ENCODE measurements around the gene STK32A. TPM values are rescaled to one million over a fixed set of nuclear protein-coding genes. Genes with fewer than 3 reads are reported as not detected.

Gene STK32A
- total RNA-seq, 4 donors from 2014 or later = 0.04 to 1.7 (median 0.80) TPM

DNA sequence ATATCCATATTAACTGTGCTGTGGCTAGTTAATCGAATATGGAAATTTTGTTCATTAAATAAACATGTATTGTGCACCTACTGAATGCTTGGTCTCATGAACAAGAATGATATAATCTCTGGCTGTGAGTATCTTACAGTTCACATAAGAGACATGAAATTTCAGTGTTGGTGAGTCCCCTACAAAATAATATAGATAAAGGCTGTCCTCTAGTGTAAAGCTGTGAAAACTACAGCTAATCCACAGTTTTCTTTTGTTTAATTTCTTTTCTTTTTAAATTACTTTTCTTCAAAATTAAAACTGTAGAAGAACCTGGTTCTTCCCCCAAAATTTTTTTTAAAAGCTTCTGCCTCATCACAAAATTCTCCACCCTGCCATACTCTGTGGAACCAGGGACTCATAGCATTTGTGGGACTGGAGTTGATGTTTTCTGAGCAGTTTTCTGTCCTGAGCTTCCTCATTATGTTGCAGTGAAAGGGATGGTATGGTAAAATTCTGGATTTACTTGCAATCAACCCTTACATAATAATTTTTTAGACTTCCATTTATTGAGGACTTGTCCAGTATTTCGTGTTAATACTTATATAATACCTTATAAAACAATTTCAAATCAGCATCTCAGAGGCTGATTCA, 135.0 kb downstream of the STK32A start:
- in situ Hi-C loops (cut with MboI; ENCODE audit: low sequenced_read_pairs in 4 of 4) (loop anchor here in 1 of 4 donors (10.0 kb wide), 1 partner anchor 155 kb away; no protein-coding TSS in a partner anchor), intact Hi-C loops (cut with DNase I; ENCODE audit: low total_unique reads) (loop anchor here (2.0 kb wide), 1 partner anchor 145 kb away; no protein-coding TSS in a partner anchor)
- DNase-seq (no peak), ATAC-seq (no peak)
- Histone ChIP-seq H3K4me1 (no peaks in the 10 kb centered on the region), H3K27ac (no peak overlapping the region), H3K4me3 (no peak overlapping the region), H3K27me3 (no peaks in the 10 kb centered on the region), H3K36me3 (no peaks in the 10 kb centered on the region), H3K9me3 (no peaks in the 10 kb centered on the region)
- TF ChIP-seq, protein P1, sequence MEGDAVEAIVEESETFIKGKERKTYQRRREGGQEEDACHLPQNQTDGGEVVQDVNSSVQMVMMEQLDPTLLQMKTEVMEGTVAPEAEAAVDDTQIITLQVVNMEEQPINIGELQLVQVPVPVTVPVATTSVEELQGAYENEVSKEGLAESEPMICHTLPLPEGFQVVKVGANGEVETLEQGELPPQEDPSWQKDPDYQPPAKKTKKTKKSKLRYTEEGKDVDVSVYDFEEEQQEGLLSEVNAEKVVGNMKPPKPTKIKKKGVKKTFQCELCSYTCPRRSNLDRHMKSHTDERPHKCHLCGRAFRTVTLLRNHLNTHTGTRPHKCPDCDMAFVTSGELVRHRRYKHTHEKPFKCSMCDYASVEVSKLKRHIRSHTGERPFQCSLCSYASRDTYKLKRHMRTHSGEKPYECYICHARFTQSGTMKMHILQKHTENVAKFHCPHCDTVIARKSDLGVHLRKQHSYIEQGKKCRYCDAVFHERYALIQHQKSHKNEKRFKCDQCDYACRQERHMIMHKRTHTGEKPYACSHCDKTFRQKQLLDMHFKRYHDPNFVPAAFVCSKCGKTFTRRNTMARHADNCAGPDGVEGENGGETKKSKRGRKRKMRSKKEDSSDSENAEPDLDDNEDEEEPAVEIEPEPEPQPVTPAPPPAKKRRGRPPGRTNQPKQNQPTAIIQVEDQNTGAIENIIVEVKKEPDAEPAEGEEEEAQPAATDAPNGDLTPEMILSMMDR (IDR thresholded peaks at IDR 0.05 in 4 of 5, conservative IDR thresholded peaks at IDR 0.05 in 1 of 5) = peak in 2 of 5 experiments; percentile 23 to 40
- no peak for TF ChIP-seq POLR2A (IDR thresholded peaks at IDR 0.05)

DNA sequence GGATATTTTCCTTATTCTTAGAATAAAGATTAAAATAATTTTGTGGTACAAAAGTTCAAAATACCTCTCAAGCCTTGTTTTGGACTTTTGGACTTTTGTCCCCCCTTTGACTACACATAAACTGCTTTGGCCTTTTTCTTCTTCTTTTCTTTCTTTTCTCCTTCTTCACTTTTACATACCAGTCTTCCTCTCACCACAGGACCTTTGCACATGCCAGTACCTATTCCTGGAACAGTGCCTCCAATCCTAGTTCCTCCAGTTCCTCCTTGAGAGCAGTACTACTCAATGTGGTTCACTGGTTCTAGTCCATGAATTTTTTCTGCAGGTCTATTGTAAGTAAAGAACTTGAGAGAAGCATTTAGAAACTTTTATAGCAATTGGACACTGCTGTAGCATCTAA, 136.5 kb downstream of the STK32A start:
- Histone ChIP-seq H3K27ac (no peak overlapping the region), H3K36me3 (no peaks in the 10 kb centered on the region), H3K27me3 (no peaks in the 10 kb centered on the region), H3K9me3 (no peaks in the 10 kb centered on the region), H3K4me1 (no peaks in the 10 kb centered on the region), H3K4me3 (no peak overlapping the region)
- intact Hi-C loops (cut with DNase I; ENCODE audit: low total_unique reads) (no loop called here), in situ Hi-C loops (cut with MboI; ENCODE audit: low sequenced_read_pairs in 4 of 4) (no loop called here)
- no peak for ATAC-seq
- no peak for DNase-seq
- TF ChIP-seq POLR2A (IDR thresholded peaks at IDR 0.05) = no peak
- TF ChIP-seq, protein P1 (IDR thresholded peaks at IDR 0.05 in 4 of 5, conservative IDR thresholded peaks at IDR 0.05 in 1 of 5) = no peak

DNA sequence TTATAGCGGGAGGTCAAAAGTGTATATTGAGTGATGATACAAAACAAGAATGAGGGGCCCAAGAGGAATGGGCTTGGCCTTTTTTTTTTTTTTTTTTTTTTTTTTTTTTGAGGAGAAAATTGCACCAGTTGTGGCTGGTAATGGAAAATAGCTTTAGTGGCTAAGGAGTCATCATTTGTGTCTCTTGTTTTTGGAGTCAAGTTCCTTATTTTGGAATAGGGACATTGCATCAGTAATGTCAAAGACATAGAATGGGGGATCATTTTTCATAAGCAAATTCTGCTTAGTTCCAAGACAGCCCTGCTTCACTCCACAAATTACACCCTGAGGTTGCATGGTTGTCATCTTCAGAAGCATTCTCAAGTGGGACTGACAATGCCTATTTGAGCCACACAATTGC, 137.4 kb downstream of the STK32A start:
- intact Hi-C loops (cut with DNase I; ENCODE audit: low total_unique reads) = no loop called here
- no peak overlapping the region for H3K27ac ChIP-seq
- H3K27me3 ChIP-seq = no peaks in the 10 kb centered on the region
- ATAC-seq = no peak
- in situ Hi-C loops (cut with MboI; ENCODE audit: low sequenced_read_pairs in 4 of 4) = no loop called here
- H3K36me3 ChIP-seq = no peaks in the 10 kb centered on the region
- no peak for TF ChIP-seq POLR2A (IDR thresholded peaks at IDR 0.05)
- TF ChIP-seq, protein P1 (IDR thresholded peaks at IDR 0.05 in 4 of 5, conservative IDR thresholded peaks at IDR 0.05 in 1 of 5) = no peak
- no peaks in the 10 kb centered on the region for H3K9me3 ChIP-seq
- H3K4me3 ChIP-seq = no peak overlapping the region
- no peak for DNase-seq
- H3K4me1 ChIP-seq = no peaks in the 10 kb centered on the region

DNA sequence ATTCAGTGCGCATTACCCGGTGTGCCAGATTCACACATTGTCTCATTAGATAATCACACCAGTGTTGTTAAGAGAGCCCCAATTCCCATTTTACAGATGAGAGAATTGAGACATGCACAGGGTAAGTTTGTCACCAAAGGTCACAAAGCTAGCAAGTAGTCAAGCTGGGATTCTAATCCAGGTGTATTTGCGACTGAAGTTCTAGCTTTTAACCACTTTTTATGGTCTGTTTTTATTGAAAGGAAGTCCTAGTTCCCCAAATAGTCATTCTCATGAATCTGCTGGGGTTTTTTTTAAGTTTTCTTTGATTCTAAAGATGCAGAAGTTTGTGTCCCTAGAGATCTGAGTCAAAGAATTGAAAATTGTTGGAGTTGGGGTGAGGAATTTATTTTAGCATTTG, 138.5 kb downstream of the STK32A start:
- peaks cover 0 to 2% (median 0%) of the 10 kb centered on the region in 3 donors for H3K9me3 ChIP-seq
- no peak overlapping the region for H3K4me3 ChIP-seq
- DNase-seq (no peak), ATAC-seq (no peak)
- intact Hi-C loops (cut with DNase I; ENCODE audit: low total_unique reads) = no loop called here
- H3K27me3 ChIP-seq = no peaks in the 10 kb centered on the region
- no peaks in the 10 kb centered on the region for H3K36me3 ChIP-seq
- H3K27ac ChIP-seq = no peak overlapping the region
- TF ChIP-seq, protein P1 (IDR thresholded peaks at IDR 0.05 in 4 of 5, conservative IDR thresholded peaks at IDR 0.05 in 1 of 5) = no peak
- no peak for TF ChIP-seq POLR2A (IDR thresholded peaks at IDR 0.05)
- in situ Hi-C loops (cut with MboI; ENCODE audit: low sequenced_read_pairs in 4 of 4) = no loop called here
- no peaks in the 10 kb centered on the region for H3K4me1 ChIP-seq

DNA sequence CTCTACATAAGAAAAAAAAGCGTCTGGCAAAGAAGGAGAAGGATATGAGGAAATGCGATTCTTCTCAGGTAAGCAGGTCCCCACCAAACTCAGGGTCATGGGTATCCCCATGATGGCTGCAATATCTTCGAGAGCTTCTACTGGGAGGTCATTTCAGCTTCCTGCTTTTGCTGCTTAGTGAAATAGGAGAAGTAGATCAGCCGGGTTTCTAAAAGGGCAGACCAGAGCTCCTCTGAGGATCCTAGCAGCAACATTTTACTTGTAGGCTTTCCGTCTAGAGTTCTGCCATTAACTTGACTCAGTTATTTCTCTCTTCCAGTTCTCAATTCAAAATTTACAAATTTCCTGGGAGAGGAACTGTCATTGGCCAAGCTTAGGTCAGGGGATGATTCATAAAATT, 140.3 kb downstream of the STK32A start:
- intact Hi-C loops (cut with DNase I; ENCODE audit: low total_unique reads) (no loop called here), in situ Hi-C loops (cut with MboI; ENCODE audit: low sequenced_read_pairs in 4 of 4) (no loop called here)
- no peak for TF ChIP-seq POLR2A (IDR thresholded peaks at IDR 0.05)
- TF ChIP-seq, protein P1 (IDR thresholded peaks at IDR 0.05 in 4 of 5, conservative IDR thresholded peaks at IDR 0.05 in 1 of 5) = no peak
- H3K9me3 ChIP-seq = peaks cover 0 to 3% (median 0%) of the 10 kb centered on the region in 3 donors
- H3K36me3 ChIP-seq = no peaks in the 10 kb centered on the region
- DNase-seq (no peak), ATAC-seq (no peak)
- no peak overlapping the region for H3K27ac ChIP-seq
- no peak overlapping the region for H3K4me3 ChIP-seq
- no peaks in the 10 kb centered on the region for H3K4me1 ChIP-seq
- H3K27me3 ChIP-seq = no peaks in the 10 kb centered on the region
